ENCODE data around the gene EXD1.
A peak's percentile ranks its signal among the peaks of the same experiment; 100 is the strongest.
"Not testable (repeated sequence)": the region's sequence is repeated elsewhere in the genome, so short reads cannot be mapped to it uniquely, and the experiment has no call there.

EXD1 gene

GRCh38 chr15:41230650-41231421 is at the start of gene EXD1, which contains the start of gene CHP1:
Gene EXD1 (minus strand): TSS chr15:41230757. CDS start chr15:41226575, 4,182 bp downstream.
Gene CHP1 (plus strand): TSS chr15:41231268. CDS start chr15:41231383, 115 bp downstream.
- Histone ChIP-seq H3K27me3 (ENCODE audit: insufficient read depth, low read length) (no peaks in the 10 kb centered on the region), H3K36me3 (ENCODE audit: insufficient read depth, low read length) (no peaks in the 10 kb centered on the region), H3K4me1 (ENCODE audit: control insufficient read depth, insufficient read depth, low read length, unreplicated experiment) (peaks cover 20% of the 10 kb centered on the region), H3K4me3 (ENCODE audit: low read depth, low read length) (peak within 1 kb of the TSS; percentile 93), H3K79me2 (ENCODE audit: control insufficient read depth, insufficient read depth, low read length, unreplicated experiment) (peaks cover 40% of the 10 kb centered on the region), H2AFZ (ENCODE audit: low read length, unreplicated experiment) (peak within 1 kb of the TSS; percentile 94), H3K27ac (ENCODE audit: low read depth, low read length) (peak within 1 kb of the TSS; percentile 68)

GRCh38 chr15:41279535-41280283 is 49.2 kb upstream of the EXD1 start:
- Histone ChIP-seq H3K4me3 (ENCODE audit: low read depth, low read length) (no peak overlapping the region), H3K4me1 (ENCODE audit: control insufficient read depth, insufficient read depth, low read length, unreplicated experiment) (peaks cover 18% of the 10 kb centered on the region)

GRCh38 chr15:41278319-41278718 is 47.8 kb upstream of the EXD1 start:
- H2AFZ ChIP-seq (ENCODE audit: low read length, unreplicated experiment), result no peak overlapping the region
- H3K4me1 ChIP-seq (ENCODE audit: control insufficient read depth, insufficient read depth, low read length, unreplicated experiment), result peaks cover 16% of the 10 kb centered on the region
- no peaks in the 10 kb centered on the region for H3K79me2 ChIP-seq (ENCODE audit: control insufficient read depth, insufficient read depth, low read length, unreplicated experiment)
- H3K27ac ChIP-seq (ENCODE audit: low read depth, low read length), result no peak overlapping the region
- no peaks in the 10 kb centered on the region for H3K27me3 ChIP-seq (ENCODE audit: insufficient read depth, low read length)
- H3K4me3 ChIP-seq (ENCODE audit: low read depth, low read length), result no peak overlapping the region
- peaks cover 10% of the 10 kb centered on the region; the same call in 1 of the 2 replicates for H3K36me3 ChIP-seq (ENCODE audit: insufficient read depth, low read length)

More at GRCh38 chr15:41279535-41280283, 49.2 kb upstream of the EXD1 start:
- peaks cover 10% of the 10 kb centered on the region; the same call in 1 of the 2 replicates for H3K36me3 ChIP-seq (ENCODE audit: insufficient read depth, low read length)
- H2AFZ ChIP-seq (ENCODE audit: low read length, unreplicated experiment), result no peak overlapping the region
- peaks cover 9% of the 10 kb centered on the region for H3K79me2 ChIP-seq (ENCODE audit: control insufficient read depth, insufficient read depth, low read length, unreplicated experiment)
- H3K27me3 ChIP-seq (ENCODE audit: insufficient read depth, low read length), result no peaks in the 10 kb centered on the region
- H3K27ac ChIP-seq (ENCODE audit: low read depth, low read length), result no peak overlapping the region

- Histone ChIP-seq H3K4me1 (ENCODE audit: control insufficient read depth, insufficient read depth, low read length, unreplicated experiment) (peaks cover 9% of the 10 kb centered on the region), H3K4me3 (ENCODE audit: low read depth, low read length) (no peak overlapping the region), H3K27ac (ENCODE audit: low read depth, low read length) (no peak overlapping the region), H3K36me3 (ENCODE audit: insufficient read depth, low read length) (peaks cover 10% of the 10 kb centered on the region), H3K79me2 (ENCODE audit: control insufficient read depth, insufficient read depth, low read length, unreplicated experiment) (no peaks in the 10 kb centered on the region), H2AFZ (ENCODE audit: low read length, unreplicated experiment) (no peak overlapping the region), H3K27me3 (ENCODE audit: insufficient read depth, low read length) (no peaks in the 10 kb centered on the region)
Measured at GRCh38 chr15:41276831-41277230, 46.3 kb upstream of the EXD1 start.

- Histone ChIP-seq H3K27ac (ENCODE audit: low read depth, low read length) (no peak overlapping the region), H3K27me3 (ENCODE audit: insufficient read depth, low read length) (no peaks in the 10 kb centered on the region), H2AFZ (ENCODE audit: low read length, unreplicated experiment) (no peak overlapping the region), H3K79me2 (ENCODE audit: control insufficient read depth, insufficient read depth, low read length, unreplicated experiment) (no peaks in the 10 kb centered on the region), H3K4me3 (ENCODE audit: low read depth, low read length) (no peak overlapping the region), H3K4me1 (ENCODE audit: control insufficient read depth, insufficient read depth, low read length, unreplicated experiment) (no peaks in the 10 kb centered on the region), H3K36me3 (ENCODE audit: insufficient read depth, low read length) (peaks cover 4% of the 10 kb centered on the region; the same call in 1 of the 2 replicates)
Measured at GRCh38 chr15:41269887-41270286, 39.3 kb upstream of the EXD1 start.

GRCh38 chr15:41263891-41264351 is 33.4 kb upstream of the EXD1 start:
- no peaks in the 10 kb centered on the region for H3K4me1 ChIP-seq (ENCODE audit: control insufficient read depth, insufficient read depth, low read length, unreplicated experiment)
- no peak overlapping the region for H2AFZ ChIP-seq (ENCODE audit: low read length, unreplicated experiment)
- peaks cover 9% of the 10 kb centered on the region; the same call in 1 of the 2 replicates for H3K36me3 ChIP-seq (ENCODE audit: insufficient read depth, low read length)
- no peaks in the 10 kb centered on the region for H3K27me3 ChIP-seq (ENCODE audit: insufficient read depth, low read length)
- no peak overlapping the region for H3K4me3 ChIP-seq (ENCODE audit: low read depth, low read length)
- H3K27ac ChIP-seq (ENCODE audit: low read depth, low read length), result no peak overlapping the region
- no peaks in the 10 kb centered on the region for H3K79me2 ChIP-seq (ENCODE audit: control insufficient read depth, insufficient read depth, low read length, unreplicated experiment)

- no peaks in the 10 kb centered on the region for H3K79me2 ChIP-seq (ENCODE audit: control insufficient read depth, insufficient read depth, low read length, unreplicated experiment)
- H3K27me3 ChIP-seq (ENCODE audit: insufficient read depth, low read length), result no peaks in the 10 kb centered on the region
- H3K4me1 ChIP-seq (ENCODE audit: control insufficient read depth, insufficient read depth, low read length, unreplicated experiment), result no peaks in the 10 kb centered on the region
- no peak overlapping the region for H3K4me3 ChIP-seq (ENCODE audit: low read depth, low read length)
- no peak overlapping the region for H3K27ac ChIP-seq (ENCODE audit: low read depth, low read length)
- H2AFZ ChIP-seq (ENCODE audit: low read length, unreplicated experiment), result no peak overlapping the region
- peaks cover 12% of the 10 kb centered on the region; the same call in 1 of the 2 replicates for H3K36me3 ChIP-seq (ENCODE audit: insufficient read depth, low read length)
Measured at GRCh38 chr15:41262571-41262970, 32.0 kb upstream of the EXD1 start.

GRCh38 chr15:41260924-41261323 is 30.4 kb upstream of the EXD1 start:
- H3K4me3 ChIP-seq (ENCODE audit: low read depth, low read length); H3K27me3 ChIP-seq (ENCODE audit: insufficient read depth, low read length); H2AFZ ChIP-seq (ENCODE audit: low read length, unreplicated experiment); H3K27ac ChIP-seq (ENCODE audit: low read depth, low read length); H3K79me2 ChIP-seq (ENCODE audit: control insufficient read depth, insufficient read depth, low read length, unreplicated experiment): not testable (repeated sequence)
- H3K4me1 ChIP-seq (ENCODE audit: control insufficient read depth, insufficient read depth, low read length, unreplicated experiment), result peaks cover 12% of the 10 kb centered on the region
- H3K36me3 ChIP-seq (ENCODE audit: insufficient read depth, low read length), result peaks cover 12% of the 10 kb centered on the region; the same call in 1 of the 2 replicates

GRCh38 chr15:41259546-41260189 is 29.1 kb upstream of the EXD1 start:
- H3K4me3 ChIP-seq (ENCODE audit: low read depth, low read length), result no peak overlapping the region
- peaks cover 14% of the 10 kb centered on the region; the same call in 1 of the 2 replicates for H3K36me3 ChIP-seq (ENCODE audit: insufficient read depth, low read length)
- no peaks in the 10 kb centered on the region for H3K27me3 ChIP-seq (ENCODE audit: insufficient read depth, low read length)
- no peaks in the 10 kb centered on the region for H3K79me2 ChIP-seq (ENCODE audit: control insufficient read depth, insufficient read depth, low read length, unreplicated experiment)
- H3K27ac ChIP-seq (ENCODE audit: low read depth, low read length), result no peak overlapping the region
- H2AFZ ChIP-seq (ENCODE audit: low read length, unreplicated experiment), result no peak overlapping the region
- peaks cover 15% of the 10 kb centered on the region for H3K4me1 ChIP-seq (ENCODE audit: control insufficient read depth, insufficient read depth, low read length, unreplicated experiment)

- Histone ChIP-seq H3K27me3 (ENCODE audit: insufficient read depth, low read length) (no peaks in the 10 kb centered on the region), H3K4me1 (ENCODE audit: control insufficient read depth, insufficient read depth, low read length, unreplicated experiment) (peaks cover 15% of the 10 kb centered on the region), H3K4me3 (ENCODE audit: low read depth, low read length) (no peak overlapping the region), H3K79me2 (ENCODE audit: control insufficient read depth, insufficient read depth, low read length, unreplicated experiment) (no peaks in the 10 kb centered on the region), H2AFZ (ENCODE audit: low read length, unreplicated experiment) (no peak overlapping the region), H3K36me3 (ENCODE audit: insufficient read depth, low read length) (peaks cover 14% of the 10 kb centered on the region; the same call in 1 of the 2 replicates), H3K27ac (ENCODE audit: low read depth, low read length) (no peak overlapping the region)
Measured at GRCh38 chr15:41258750-41259471, 28.4 kb upstream of the EXD1 start.
